Vagina (tissue), 2 donors: ENCODE data around the gene AGBL4.

Source experiments
- CTCF ChIP-seq, 3 experiments: fragments of 450-650 bp in 2 of 3; fragments of 200-600 bp in 1 of 3; sonication (generic) in 1 of 3; IDR thresholded peaks; one replicate each; pipeline ENCODE4 v1.5.1; 2017 to 2019; ENCODE audit warnings: antibody characterized with exemption in 3 of 3, mild to moderate bottlenecking in 2 of 3, moderate library complexity in 2 of 3
- POLR2A ChIP-seq, 2 donors: fragments of 450-650 bp; IDR thresholded peaks; one replicate each; pipeline ENCODE4 v1.6.1; 2017; ENCODE audit warnings: antibody characterized with exemption in 2 of 2, mild to moderate bottlenecking in 2 of 2, moderate library complexity in 2 of 2

- TF ChIP-seq CTCF (IDR thresholded peaks at IDR 0.05) (no peak), POLR2A (IDR thresholded peaks at IDR 0.05) (no peak)
These were observed 1328.6 kb downstream of the AGBL4 start for GRCh38 chr1:48695161-48695560.
